ENCODE data around the gene MAP4K3. TPM values are rescaled to one million over a fixed set of nuclear protein-coding genes. Genes with fewer than 3 reads are reported as not detected.

MAP4K3 gene
- total and polyA plus RNA-seq, 9 of the 15 experiments (the other 6 are each of a cell fraction or from before 2014, with no cell fraction given) = 3.1 to 30.0 (median 16.9) TPM

DNA sequence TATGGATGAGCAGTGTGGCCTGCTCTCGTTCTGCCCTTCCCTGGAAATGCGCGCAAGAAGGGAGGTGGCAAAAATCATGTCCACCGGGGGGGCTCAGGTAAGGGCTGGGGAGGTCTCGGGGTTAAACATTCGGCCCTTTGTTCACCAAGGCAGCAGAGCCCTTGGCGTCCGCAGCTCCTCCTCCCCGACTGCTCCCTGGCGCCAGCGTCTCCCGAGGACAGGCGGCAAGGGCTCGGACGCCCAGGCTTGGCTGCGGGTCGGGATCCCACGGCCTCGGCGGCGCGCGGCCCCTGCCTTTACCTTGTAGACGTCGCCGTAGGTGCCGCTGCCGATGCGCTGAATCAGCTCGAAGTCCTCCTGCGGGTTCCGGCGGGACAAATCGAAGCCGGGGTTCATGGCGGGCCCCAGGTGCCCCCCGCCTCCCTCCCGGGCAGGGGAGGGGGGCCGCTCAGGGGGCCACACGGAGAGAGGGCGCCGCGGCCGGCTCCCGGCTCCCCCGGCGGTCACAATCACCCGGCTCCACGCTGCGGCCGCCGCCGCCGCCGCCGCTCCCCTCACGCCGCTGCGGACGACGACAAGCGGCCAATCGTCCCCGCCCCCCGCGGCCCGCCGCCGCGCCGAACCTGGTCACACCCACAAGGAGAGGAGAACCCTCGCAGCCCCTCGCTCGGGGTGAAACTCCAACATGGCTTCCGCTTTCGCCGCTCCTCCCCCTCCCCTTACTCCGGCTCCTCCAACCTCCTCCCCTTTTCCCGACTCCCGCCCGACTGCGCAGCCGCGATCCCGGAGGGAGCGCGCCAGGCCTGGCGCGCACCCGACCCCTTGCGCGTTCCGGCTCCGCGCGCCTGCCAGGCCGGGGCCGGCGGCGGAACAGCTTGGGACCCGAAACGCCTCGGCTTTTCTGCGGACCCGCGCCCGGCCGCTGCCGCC lies at the start of gene MAP4K3 (continued):
- no peak for TF ChIP-seq TFAM (CRISPR knock-in tag; conservative IDR thresholded peaks at IDR 0.05)
- TF ChIP-seq CHD4 (IDR thresholded peaks at IDR 0.05; ENCODE audit: insufficient read depth, insufficient replicate concordance, low read depth, low read length, poor library complexity, severe bottlenecking) = no peak
- TF ChIP-seq NONO (IDR thresholded peaks at IDR 0.05; ENCODE audit: low read depth in 2 of 2, low read length in 1 of 2) = peak; percentile 29 to 57; a peak in 2 of 4 replicates
- TF ChIP-seq CAMTA2 (CRISPR knock-in tag; conservative IDR thresholded peaks at IDR 0.05) = no peak
- TF ChIP-seq CREB1 (IDR thresholded peaks at IDR 0.05) = peak; percentile 15; the same call in 1 of the 2 replicates
- TF ChIP-seq CREB1 (CRISPR knock-in tag; IDR thresholded peaks at IDR 0.05) = 0 out of 2 replicates have a peak, but pooled peaks have one; percentile 34
- no peak for TF ChIP-seq MEF2A (IDR thresholded peaks at IDR 0.05; ENCODE audit: control insufficient read depth, low read depth, low read length)
- TF ChIP-seq MEIS2 (IDR thresholded peaks at IDR 0.05; ENCODE audit: partially characterized antibody) = peak; percentile 48
- no peak for TF ChIP-seq POLR3G (IDR thresholded peaks at IDR 0.05; ENCODE audit: extremely low read depth, insufficient read length, insufficient replicate concordance)
- TF ChIP-seq ZBTB1 (CRISPR knock-in tag; IDR thresholded peaks at IDR 0.05; ENCODE audit: borderline replicate concordance, low read depth) = no peak
- no peak for TF ChIP-seq SRF (CRISPR knock-in tag; IDR thresholded peaks at IDR 0.05)
- peak; percentile 68; the same call in 1 of the 2 replicates for TF ChIP-seq ZNF12 (CRISPR knock-in tag; IDR thresholded peaks at IDR 0.05)
- TF ChIP-seq, protein P1, sequence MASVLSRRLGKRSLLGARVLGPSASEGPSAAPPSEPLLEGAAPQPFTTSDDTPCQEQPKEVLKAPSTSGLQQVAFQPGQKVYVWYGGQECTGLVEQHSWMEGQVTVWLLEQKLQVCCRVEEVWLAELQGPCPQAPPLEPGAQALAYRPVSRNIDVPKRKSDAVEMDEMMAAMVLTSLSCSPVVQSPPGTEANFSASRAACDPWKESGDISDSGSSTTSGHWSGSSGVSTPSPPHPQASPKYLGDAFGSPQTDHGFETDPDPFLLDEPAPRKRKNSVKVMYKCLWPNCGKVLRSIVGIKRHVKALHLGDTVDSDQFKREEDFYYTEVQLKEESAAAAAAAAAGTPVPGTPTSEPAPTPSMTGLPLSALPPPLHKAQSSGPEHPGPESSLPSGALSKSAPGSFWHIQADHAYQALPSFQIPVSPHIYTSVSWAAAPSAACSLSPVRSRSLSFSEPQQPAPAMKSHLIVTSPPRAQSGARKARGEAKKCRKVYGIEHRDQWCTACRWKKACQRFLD (CRISPR knock-in tag; IDR thresholded peaks at IDR 0.05) = peak; percentile 82; the same call in 1 of the 2 replicates
- TF ChIP-seq SP1 (CRISPR knock-in tag; IDR thresholded peaks at IDR 0.05) = 0 out of 2 replicates have a peak, but pooled peaks have one; percentile 14
- peak; percentile 38; the same call in 1 of the 2 replicates for TF ChIP-seq HCFC1 (IDR thresholded peaks at IDR 0.05; ENCODE audit: low read depth, low read length)
- no peak for TF ChIP-seq KAT8 (IDR thresholded peaks at IDR 0.05; ENCODE audit: low read depth)
- no peak for TF ChIP-seq PPARD (CRISPR knock-in tag; IDR thresholded peaks at IDR 0.05)
- TF ChIP-seq HNRNPL (IDR thresholded peaks at IDR 0.05; ENCODE audit: low read depth, low read length) = no peak
- TF ChIP-seq HDAC8 (tag; IDR thresholded peaks at IDR 0.05) = 0 out of 2 replicates have a peak, but pooled peaks have one; percentile 12
- peak; percentile 86; the same call in 1 of the 2 replicates for TF ChIP-seq PHF8 (IDR thresholded peaks at IDR 0.05; ENCODE audit: borderline replicate concordance, low read length)
- no peak for TF ChIP-seq HOXB6 (CRISPR knock-in tag; IDR thresholded peaks at IDR 0.05; ENCODE audit: borderline replicate concordance)
- TF ChIP-seq, protein P2, sequence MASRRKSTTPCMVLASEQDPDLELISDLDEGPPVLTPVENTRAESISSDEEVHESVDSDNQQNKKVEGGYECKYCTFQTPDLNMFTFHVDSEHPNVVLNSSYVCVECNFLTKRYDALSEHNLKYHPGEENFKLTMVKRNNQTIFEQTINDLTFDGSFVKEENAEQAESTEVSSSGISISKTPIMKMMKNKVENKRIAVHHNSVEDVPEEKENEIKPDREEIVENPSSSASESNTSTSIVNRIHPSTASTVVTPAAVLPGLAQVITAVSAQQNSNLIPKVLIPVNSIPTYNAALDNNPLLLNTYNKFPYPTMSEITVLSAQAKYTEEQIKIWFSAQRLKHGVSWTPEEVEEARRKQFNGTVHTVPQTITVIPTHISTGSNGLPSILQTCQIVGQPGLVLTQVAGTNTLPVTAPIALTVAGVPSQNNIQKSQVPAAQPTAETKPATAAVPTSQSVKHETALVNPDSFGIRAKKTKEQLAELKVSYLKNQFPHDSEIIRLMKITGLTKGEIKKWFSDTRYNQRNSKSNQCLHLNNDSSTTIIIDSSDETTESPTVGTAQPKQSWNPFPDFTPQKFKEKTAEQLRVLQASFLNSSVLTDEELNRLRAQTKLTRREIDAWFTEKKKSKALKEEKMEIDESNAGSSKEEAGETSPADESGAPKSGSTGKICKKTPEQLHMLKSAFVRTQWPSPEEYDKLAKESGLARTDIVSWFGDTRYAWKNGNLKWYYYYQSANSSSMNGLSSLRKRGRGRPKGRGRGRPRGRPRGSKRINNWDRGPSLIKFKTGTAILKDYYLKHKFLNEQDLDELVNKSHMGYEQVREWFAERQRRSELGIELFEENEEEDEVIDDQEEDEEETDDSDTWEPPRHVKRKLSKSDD (conservative IDR thresholded peaks at IDR 0.05; ENCODE audit: low read length) = no peak
- no peak for TF ChIP-seq TAF9B (IDR thresholded peaks at IDR 0.05; ENCODE audit: partially characterized antibody)
